ENCODE measurements around the gene ARSB. TPM values are rescaled to one million over a fixed set of nuclear protein-coding genes. Genes with fewer than 3 reads are reported as not detected.
A peak's percentile ranks its signal among the peaks of the same experiment; 100 is the strongest.

Gene ARSB
- total RNA-seq, 1 experiment from 2014 or later: 8.4 TPM

GRCh38 chr5:78927657-78928282 is 57.3 kb downstream of the ARSB start:
- no peaks in the 10 kb centered on the region for H3K27me3 ChIP-seq (ENCODE audit: insufficient read depth, low read depth)
- no TSS peak for BruUV-seq (replicated peaks)
- ChIA-PET POLR2A (ENCODE audit: unreplicated experiment) (no interaction called here), CTCF (no interaction called here)
- no peaks in the 10 kb centered on the region for H3K36me3 ChIP-seq (ENCODE audit: low read depth)
- H3K4me1 ChIP-seq (replicated peaks; ENCODE audit: insufficient read depth): peaks cover 10% of the 10 kb centered on the region
- DNase-seq: peak; percentile 16 to 82
- H3K4me3 ChIP-seq: no peak overlapping the region
- H2AFZ ChIP-seq: no peak overlapping the region
- H3K9me2 ChIP-seq (ENCODE audit: insufficient read depth): no peaks in the 10 kb centered on the region
- H3F3A ChIP-seq (ENCODE audit: insufficient read depth, low read depth): peaks cover 3% of the 10 kb centered on the region; the same call in 1 of the 2 replicates
- intact Hi-C loops (cut with micrococcal nuclease; ENCODE audit: unreplicated experiment): no loop called here
- no peak for TF ChIP-seq CTCF (conservative IDR thresholded peaks at IDR 0.05)
- no peak for TF ChIP-seq EZH2 (IDR thresholded peaks at IDR 0.05; ENCODE audit: low read depth)
- no peak overlapping the region for H3K27ac ChIP-seq
- no peaks in the 10 kb centered on the region for H3K9me3 ChIP-seq (ENCODE audit: insufficient read depth, low read depth)
- no peaks in the 10 kb centered on the region for H4K20me1 ChIP-seq (ENCODE audit: insufficient read depth)
- no peaks in the 10 kb centered on the region for H3K79me2 ChIP-seq (ENCODE audit: low read depth)
- no peak overlapping the region; the same call in 1 of the 2 replicates for H3K4me2 ChIP-seq

- Histone ChIP-seq H3K9me2 (ENCODE audit: insufficient read depth) (no peaks in the 10 kb centered on the region), H2AFZ (no peak overlapping the region), H3K36me3 (ENCODE audit: low read depth) (no peaks in the 10 kb centered on the region), H3K4me2 (no peak overlapping the region), H3K4me3 (no peak overlapping the region), H3K27me3 (ENCODE audit: insufficient read depth, low read depth) (no peaks in the 10 kb centered on the region), H3K79me2 (ENCODE audit: low read depth) (no peaks in the 10 kb centered on the region), H4K20me1 (ENCODE audit: insufficient read depth) (no peaks in the 10 kb centered on the region), H3F3A (ENCODE audit: insufficient read depth, low read depth) (peaks cover 3% of the 10 kb centered on the region; the same call in 1 of the 2 replicates), H3K9me3 (ENCODE audit: insufficient read depth, low read depth) (no peaks in the 10 kb centered on the region), H3K4me1 (replicated peaks; ENCODE audit: insufficient read depth) (peaks cover 10% of the 10 kb centered on the region), H3K27ac (no peak overlapping the region)
- ChIA-PET CTCF (no interaction called here), POLR2A (ENCODE audit: unreplicated experiment) (no interaction called here)
- DNase-seq: no peak
- intact Hi-C loops (cut with micrococcal nuclease; ENCODE audit: unreplicated experiment): no loop called here
- BruUV-seq (replicated peaks): no TSS peak
- TF ChIP-seq CTCF (conservative IDR thresholded peaks at IDR 0.05): no peak
- TF ChIP-seq EZH2 (IDR thresholded peaks at IDR 0.05; ENCODE audit: low read depth): no peak
These were observed 58.9 kb downstream of the ARSB start for GRCh38 chr5:78926252-78926651.

- Histone ChIP-seq H3K4me1 (replicated peaks; ENCODE audit: insufficient read depth) (peaks cover 10% of the 10 kb centered on the region), H3K27me3 (ENCODE audit: insufficient read depth, low read depth) (no peaks in the 10 kb centered on the region), H3K4me2 (no peak overlapping the region), H3K79me2 (ENCODE audit: low read depth) (no peaks in the 10 kb centered on the region), H3K36me3 (ENCODE audit: low read depth) (no peaks in the 10 kb centered on the region), H3F3A (ENCODE audit: insufficient read depth, low read depth) (peaks cover 3% of the 10 kb centered on the region; the same call in 1 of the 2 replicates), H3K9me2 (ENCODE audit: insufficient read depth) (no peaks in the 10 kb centered on the region), H2AFZ (no peak overlapping the region), H3K9me3 (ENCODE audit: insufficient read depth, low read depth) (no peaks in the 10 kb centered on the region), H3K27ac (no peak overlapping the region), H4K20me1 (ENCODE audit: insufficient read depth) (no peaks in the 10 kb centered on the region), H3K4me3 (no peak overlapping the region)
- intact Hi-C loops (cut with micrococcal nuclease; ENCODE audit: unreplicated experiment): no loop called here
- POLR2A ChIA-PET (ENCODE audit: unreplicated experiment): no interaction called here
- no TSS peak for BruUV-seq (replicated peaks)
- CTCF ChIA-PET: no interaction called here
- TF ChIP-seq EZH2 (IDR thresholded peaks at IDR 0.05; ENCODE audit: low read depth) (no peak), CTCF (conservative IDR thresholded peaks at IDR 0.05) (no peak)
- no peak for DNase-seq
These were observed 59.8 kb downstream of the ARSB start for GRCh38 chr5:78925129-78925876.

Data from PC-9 (cell line).